GM12865 (cell line): Measurements from ENCODE around the gene KIF5A.

Experiments used
- DNase-seq: peaks from one replicate; pipeline ENCODE4 v3.0.0; 2010; ENCODE audit warnings: low read depth
- H3K4me3 ChIP-seq: 2 replicates; pipeline ENCODE4 v1.5.1; 2011; ENCODE audit warnings: mild to moderate bottlenecking, low read depth, low read length, control low read depth
- CTCF ChIP-seq: IDR thresholded peaks from 2 replicates; pipeline ENCODE4 v1.5.1; 2011; ENCODE audit warnings: low read length, control low read depth, low read depth, inconsistent platforms; ENCODE audit not compliant: insufficient read depth; ENCODE audit errors: missing control alignments

The KIF5A gene

GRCh38 chr12:57576613-57577160 is 26.8 kb downstream of the KIF5A start:
- no peak overlapping the region for H3K4me3 ChIP-seq
- DNase-seq, result no peak
- no peak for TF ChIP-seq CTCF

- H3K4me3 ChIP-seq, result no peak overlapping the region
- no peak for TF ChIP-seq CTCF
- no peak for DNase-seq
Observed at GRCh38 chr12:57577981-57578758, 28.3 kb downstream of the KIF5A start.

GRCh38 chr12:57579011-57579410 is 29.2 kb downstream of the KIF5A start:
- DNase-seq, result no peak
- no peak for TF ChIP-seq CTCF
- no peak overlapping the region for H3K4me3 ChIP-seq

- no peak for TF ChIP-seq CTCF
- H3K4me3 ChIP-seq, result no peak overlapping the region
Observed at GRCh38 chr12:57579677-57580465, 30.0 kb downstream of the KIF5A start.

GRCh38 chr12:57580466-57580795 is 30.6 kb downstream of the KIF5A start:
- no peak for TF ChIP-seq CTCF
- no peak for DNase-seq
- no peak overlapping the region for H3K4me3 ChIP-seq

More at GRCh38 chr12:57579677-57580465, 30.0 kb downstream of the KIF5A start:
- DNase-seq, result no peak

- TF ChIP-seq CTCF, result no peak
- DNase-seq, result no peak
- no peak overlapping the region for H3K4me3 ChIP-seq
Observed at GRCh38 chr12:57581802-57582201, 32.0 kb downstream of the KIF5A start.

- H3K4me3 ChIP-seq, result no peak overlapping the region
- DNase-seq, result no peak
- TF ChIP-seq CTCF, result no peak
Observed at GRCh38 chr12:57582440-57582839, 32.6 kb downstream of the KIF5A start.
